Mesothelial cell of epicardium (in vitro differentiated cells): Measurements from ENCODE around the gene NTRK3. TPM values are rescaled to one million over a fixed set of nuclear protein-coding genes. Genes with fewer than 3 reads are reported as not detected.

ENCODE experiments used
- DNase-seq, 2 experiments: peaks; one replicate each; pipeline ENCODE4 v3.0.0; 2021; ENCODE audit warnings: low spot score in 2 of 2; ENCODE audit not compliant: unreplicated experiment in 2 of 2
- H3K27ac Mint-ChIP-seq: 2 replicates; pipeline ENCODE4 v1.8.0; 2021; ENCODE audit warnings: mixed read lengths
- H3K27me3 Mint-ChIP-seq: 2 replicates; pipeline ENCODE4 v1.8.0; 2021; ENCODE audit warnings: low read depth, mixed read lengths
- H3K36me3 Mint-ChIP-seq: 2 replicates; pipeline ENCODE4 v1.8.0; 2021; ENCODE audit warnings: mixed read lengths
- H3K4me1 Mint-ChIP-seq: 2 replicates; pipeline ENCODE4 v1.8.0; 2021; ENCODE audit warnings: mixed read lengths
- H3K4me3 Mint-ChIP-seq: 2 replicates; pipeline ENCODE4 v1.8.0; 2021; ENCODE audit warnings: mild to moderate bottlenecking, moderate library complexity, mixed read lengths
- H3K9me3 Mint-ChIP-seq: 2 replicates; pipeline ENCODE4 v1.8.0; 2021; ENCODE audit warnings: mixed read lengths
- CTCF ChIP-seq: fragments of 200-600 bp; sonication (generic); IDR thresholded peaks from one replicate; pipeline ENCODE4 v1.5.0; 2021; ENCODE audit warnings: antibody characterized with exemption; ENCODE audit not compliant: unreplicated experiment
- total RNA-seq: library from RNA; stranded (reverse); gene quantifications from 3 replicates; pipeline ENCODE4 v1.2.1, GENCODE V29; 2021

NTRK3 gene
- total RNA-seq, 1 donor from 2014 or later = 2.1 TPM

- Mint-ChIP-seq H3K36me3 (no peaks in the 10 kb centered on the region), H3K9me3 (peaks cover 9% of the 10 kb centered on the region), H3K27me3 (peaks cover 20% of the 10 kb centered on the region), H3K4me1 (no peaks in the 10 kb centered on the region), H3K4me3 (no peak overlapping the region), H3K27ac (no peak overlapping the region)
- DNase-seq = no peak
- TF ChIP-seq CTCF = no peak
Measured at GRCh38 chr15:88218557-88219221, 37.9 kb downstream of the NTRK3 start.

GRCh38 chr15:88215066-88215648, 41.4 kb downstream of the NTRK3 start:
- no peak for TF ChIP-seq CTCF
- Mint-ChIP-seq H3K9me3 (peaks cover 9% of the 10 kb centered on the region), H3K27ac (no peak overlapping the region), H3K36me3 (no peaks in the 10 kb centered on the region), H3K27me3 (peaks cover 31% of the 10 kb centered on the region), H3K4me3 (no peak overlapping the region), H3K4me1 (no peaks in the 10 kb centered on the region)
- DNase-seq = no peak

- Mint-ChIP-seq H3K4me3 (no peak overlapping the region), H3K27ac (no peak overlapping the region), H3K4me1 (no peaks in the 10 kb centered on the region), H3K27me3 (peaks cover 36% of the 10 kb centered on the region), H3K36me3 (no peaks in the 10 kb centered on the region), H3K9me3 (no peaks in the 10 kb centered on the region)
- DNase-seq = no peak
- no peak for TF ChIP-seq CTCF
Measured at GRCh38 chr15:88209111-88209510, 47.4 kb downstream of the NTRK3 start.

- no peak for DNase-seq
- Mint-ChIP-seq H3K4me1 (no peaks in the 10 kb centered on the region), H3K27ac (no peak overlapping the region), H3K36me3 (no peaks in the 10 kb centered on the region), H3K9me3 (no peaks in the 10 kb centered on the region), H3K27me3 (peaks cover 41% of the 10 kb centered on the region), H3K4me3 (no peak overlapping the region)
- TF ChIP-seq CTCF = no peak
Measured at GRCh38 chr15:88208396-88208795, 48.1 kb downstream of the NTRK3 start.

GRCh38 chr15:88207565-88207964, 49.0 kb downstream of the NTRK3 start:
- H3K36me3 Mint-ChIP-seq = no peaks in the 10 kb centered on the region
- no peak overlapping the region for H3K27ac Mint-ChIP-seq
- H3K4me1 Mint-ChIP-seq = no peaks in the 10 kb centered on the region
- TF ChIP-seq CTCF = no peak
- H3K9me3 Mint-ChIP-seq = no peaks in the 10 kb centered on the region
- no peak overlapping the region for H3K4me3 Mint-ChIP-seq
- DNase-seq = no peak
- peaks cover 48% of the 10 kb centered on the region for H3K27me3 Mint-ChIP-seq
